Renal cortex interstitium (tissue), 11 donors: Measurements from ENCODE around the gene MMADHC. TPM values are rescaled to one million over a fixed set of nuclear protein-coding genes. Genes with fewer than 3 reads are reported as not detected.
A peak's percentile ranks its signal among the peaks of the same experiment; 100 is the strongest.

Experiments
- DNase-seq, 11 donors: peaks; one replicate each; pipeline ENCODE4 v3.0.0-alpha.2; 2013; ENCODE audit warnings: low read depth in 9 of 11, low spot score in 4 of 11; ENCODE audit errors: extremely low read depth in 1 of 11
- polyA plus RNA-seq, 3 donors: library from polyadenylated mRNA; unstranded; fragments of 120-200 nt; gene quantifications; one replicate each; pipeline ENCODE4 v1.2.1, GENCODE V29; 2013; ENCODE audit not compliant: insufficient read length in 3 of 3

Gene MMADHC
- polyA plus RNA-seq, 3 donors, result 104 to 140 (median 112) TPM

- no peak for DNase-seq
Observed at GRCh38 chr2:149603248-149603647, 15.7 kb upstream of the MMADHC start.

DNA sequence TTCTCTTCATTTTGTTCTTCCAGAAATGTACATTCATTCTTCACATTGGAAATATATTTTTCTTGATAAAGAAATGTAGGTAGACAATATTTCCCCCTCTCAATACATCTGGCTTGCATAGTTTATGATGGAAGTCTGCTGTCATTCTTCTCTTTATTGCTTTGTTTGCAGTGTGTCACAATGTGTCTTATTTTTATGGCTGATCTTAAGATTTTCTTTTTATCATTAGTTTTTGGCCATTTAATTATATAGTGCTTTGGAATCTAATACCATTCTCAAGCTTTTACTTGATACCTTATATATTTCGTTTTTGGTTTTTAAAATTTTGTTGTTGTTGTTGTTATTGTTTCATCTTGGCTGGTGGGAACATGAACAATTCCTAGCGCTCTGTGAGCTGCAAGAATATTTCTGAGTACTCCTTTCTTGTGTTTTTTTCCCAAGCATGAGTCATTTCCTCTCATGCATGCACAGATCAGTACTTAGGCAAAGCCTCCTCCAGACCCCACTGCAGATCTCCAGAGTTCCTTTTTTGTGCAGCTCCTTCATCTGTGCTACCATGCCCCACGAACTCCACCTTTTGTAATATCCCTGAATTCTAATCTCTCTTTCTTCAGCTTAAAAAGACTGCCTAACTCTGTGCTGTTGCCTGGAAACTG is 13.7 kb upstream of the MMADHC start:
- no peak for DNase-seq

DNA sequence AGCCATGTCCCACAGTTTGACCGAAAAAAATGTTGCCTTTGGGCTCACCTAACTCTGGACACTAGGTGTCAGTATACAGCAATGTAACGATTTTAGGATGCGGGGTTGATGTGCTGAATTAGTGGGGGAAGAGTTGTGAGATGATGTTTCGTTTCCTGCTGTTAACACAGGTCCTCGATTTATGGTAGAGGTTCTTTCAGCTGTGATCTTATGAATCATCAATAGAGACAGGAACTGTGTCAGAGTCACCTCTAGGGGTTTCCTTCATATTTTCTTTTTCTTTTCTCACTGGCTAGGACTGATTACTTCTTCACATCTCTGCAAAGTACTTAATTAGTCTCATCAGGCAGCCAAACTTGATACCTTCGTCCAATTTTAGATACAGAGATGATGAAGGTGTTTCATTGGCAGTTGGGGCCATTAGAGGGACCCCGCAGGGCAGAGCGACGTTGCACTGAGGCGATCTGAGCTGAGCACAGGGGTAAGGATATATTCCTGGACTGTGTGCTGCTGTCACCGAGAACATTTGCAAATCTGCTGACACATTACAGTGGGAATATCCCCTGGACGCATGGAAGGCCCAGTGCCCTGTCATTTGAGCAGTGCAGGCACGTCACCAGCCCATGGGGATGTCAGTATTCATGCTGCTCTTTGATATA is 10.2 kb upstream of the MMADHC start:
- DNase-seq, result peak; percentile 45 to 79 (median 61)

DNA sequence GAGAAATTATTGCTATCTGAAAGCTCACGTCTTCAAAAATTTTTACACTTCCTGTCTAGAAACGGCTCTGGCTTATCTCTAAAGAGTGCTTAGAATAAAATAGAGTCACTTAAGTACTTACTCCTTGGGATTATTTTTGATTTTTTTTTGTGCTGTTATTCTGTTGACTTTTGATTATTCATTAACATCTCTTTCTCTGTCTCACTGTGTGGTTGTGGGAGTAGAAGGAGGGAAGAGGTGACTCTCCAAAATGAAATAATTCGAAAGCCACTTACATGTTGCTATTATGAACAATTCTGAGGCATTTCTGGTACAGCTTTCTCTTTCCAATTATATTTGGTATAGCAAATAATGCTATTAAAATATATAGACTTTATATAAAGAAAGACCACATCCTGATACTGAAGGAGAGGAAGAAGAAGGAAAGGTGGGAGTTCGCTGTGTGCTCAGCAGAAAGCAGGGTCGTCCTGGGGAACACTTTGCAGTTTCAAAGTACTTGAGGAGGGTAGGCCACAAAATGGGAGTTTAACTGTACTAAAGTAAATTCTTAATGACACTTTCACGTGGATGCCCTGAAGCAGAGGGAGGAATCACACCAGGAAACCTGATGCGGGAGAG is 9.6 kb upstream of the MMADHC start:
- no peak for DNase-seq

DNA sequence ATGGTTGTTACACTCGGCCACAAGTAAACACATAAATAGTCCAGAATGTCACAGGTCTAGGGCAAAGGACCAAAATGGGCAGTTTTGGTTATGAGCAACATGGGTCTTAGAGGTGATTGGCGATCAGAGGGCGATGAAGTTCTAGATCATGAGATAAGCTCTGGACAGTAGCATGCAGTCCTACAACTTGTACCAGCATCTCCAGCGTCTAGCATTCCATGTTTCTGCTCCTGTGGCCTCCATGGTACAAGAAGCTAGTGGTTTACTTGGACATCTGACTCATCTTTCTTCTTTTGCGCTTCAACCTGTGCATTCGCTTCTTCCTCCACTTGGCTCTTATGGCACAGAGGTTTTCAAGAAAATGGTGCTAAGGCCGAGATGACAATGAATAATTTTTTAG is 8.9 kb upstream of the MMADHC start:
- no peak for DNase-seq

DNA sequence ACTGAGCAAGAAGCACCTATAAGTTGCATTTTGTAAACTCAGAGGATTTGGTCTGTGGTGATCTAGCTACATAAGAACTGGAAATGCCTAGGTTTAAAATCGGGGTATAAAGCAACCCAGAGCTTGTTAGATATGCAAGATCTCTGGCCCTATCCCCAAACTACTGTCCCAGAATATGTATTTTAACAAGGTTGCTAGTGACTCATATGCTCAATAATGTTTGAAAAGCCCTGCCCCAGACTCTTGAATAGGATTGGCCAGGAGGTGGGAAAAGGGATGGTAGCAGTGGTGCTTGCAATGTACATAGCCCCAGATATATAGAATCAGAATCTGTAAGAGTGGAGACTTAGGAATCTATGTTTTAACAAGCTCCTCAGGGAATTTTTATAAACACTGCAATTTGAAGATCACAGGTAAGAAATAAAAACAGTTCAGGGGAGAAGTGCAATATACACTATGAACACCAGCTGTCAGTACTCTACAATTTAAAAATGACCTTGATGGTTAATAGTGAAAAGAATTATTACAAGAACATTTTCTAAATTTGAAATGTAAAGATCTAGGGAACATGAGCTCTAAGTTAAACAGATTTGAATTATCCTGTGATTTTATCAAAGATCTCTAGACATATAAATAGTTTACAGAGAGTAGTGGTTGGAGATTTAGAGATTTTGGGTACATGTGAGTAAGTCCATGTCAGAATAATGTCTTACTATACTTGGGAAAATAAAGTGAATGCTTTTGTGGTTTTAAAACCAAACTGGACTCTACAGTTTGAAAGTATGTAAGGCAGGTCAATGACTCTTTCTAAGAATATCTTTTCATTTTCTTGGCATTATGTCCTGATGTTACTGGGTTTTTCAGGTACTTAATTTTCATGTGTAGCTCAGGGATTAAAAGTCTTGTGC is 7.7 kb upstream of the MMADHC start:
- no peak for DNase-seq

DNA sequence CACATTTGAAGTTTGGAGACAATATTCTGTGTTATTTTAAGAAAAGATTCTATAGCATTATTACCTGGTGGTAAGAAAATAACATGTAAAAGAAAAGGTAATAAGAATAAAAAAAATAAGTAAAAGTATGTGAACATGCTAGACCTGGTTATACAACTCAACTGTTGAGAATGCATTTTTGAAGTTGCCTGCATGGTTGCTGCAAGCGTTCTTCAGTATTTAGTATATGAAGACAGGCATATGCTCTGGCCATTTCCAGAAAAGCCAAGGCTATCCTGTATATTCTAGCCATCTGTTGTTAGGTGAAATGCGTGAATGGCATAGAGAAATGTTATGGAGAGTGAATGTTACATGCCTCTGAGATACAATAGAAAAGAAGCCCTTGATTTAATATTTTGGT is 6.8 kb upstream of the MMADHC start:
- no peak for DNase-seq

DNA sequence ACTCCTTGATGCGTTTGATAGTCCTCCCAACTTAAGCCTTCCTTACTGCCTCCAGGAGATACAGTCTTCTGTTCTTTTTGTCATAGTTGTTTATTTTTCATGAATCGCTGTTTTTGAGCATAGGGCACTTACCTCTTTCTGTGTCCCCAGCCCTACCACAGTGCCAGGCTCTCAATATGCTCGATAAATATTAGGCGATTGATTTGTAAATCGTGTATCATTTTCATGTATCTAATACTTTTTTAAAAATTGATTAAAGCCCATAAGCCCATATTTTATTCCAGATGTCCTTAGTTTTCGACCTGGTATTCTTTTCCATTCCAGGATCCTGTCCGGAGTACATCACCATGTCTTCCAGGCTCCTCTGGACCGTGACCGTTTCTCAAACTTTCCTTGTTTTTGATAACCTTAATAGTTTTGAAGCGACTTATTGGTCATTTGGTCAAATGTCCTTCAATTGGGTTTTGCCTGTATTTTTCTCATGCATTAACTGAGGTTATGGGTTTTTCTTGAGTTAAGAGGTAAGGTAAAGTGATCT is 444 bp upstream of the MMADHC start:
- no peak for DNase-seq

- peak in 1 of 11 donors; percentile 25 for DNase-seq
Observed at GRCh38 chr2:149586898-149587219, 716 bp downstream of the MMADHC start.

GRCh38 chr2:149586063-149586462 is 1.5 kb downstream of the MMADHC start:
- DNase-seq, result no peak

DNA sequence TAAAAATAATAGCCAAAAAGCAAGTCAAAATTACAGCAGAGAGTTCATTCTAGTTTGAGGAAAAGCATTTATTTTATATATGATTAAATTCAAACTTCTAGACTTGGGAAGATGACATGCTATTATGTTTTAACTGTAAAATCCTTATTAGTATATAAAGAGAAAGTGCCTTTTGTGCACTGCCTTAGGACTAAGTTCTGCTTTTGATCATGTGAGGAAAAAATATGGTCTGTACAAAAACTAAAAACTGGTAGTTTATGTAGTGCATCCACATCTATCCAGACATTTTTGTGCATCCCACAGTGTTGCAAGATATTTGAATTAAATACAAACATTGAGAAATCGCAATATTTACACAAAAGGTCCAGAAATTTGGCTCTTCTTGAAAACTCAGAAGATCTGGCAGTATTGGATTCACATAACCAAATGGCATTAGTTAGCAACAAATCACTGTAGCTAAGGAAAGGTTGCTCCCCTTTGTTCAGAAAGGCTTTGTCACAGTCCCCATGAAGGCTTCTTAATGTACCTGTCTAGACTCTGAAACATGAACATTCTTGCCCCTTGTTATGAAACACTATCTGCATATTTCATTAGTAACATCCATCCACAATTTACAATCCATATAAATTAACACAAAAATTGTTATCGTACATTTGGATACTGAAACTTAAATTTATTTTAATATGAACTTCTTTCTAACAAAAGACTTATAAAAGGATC is 2.2 kb downstream of the MMADHC start:
- DNase-seq, result no peak

DNA sequence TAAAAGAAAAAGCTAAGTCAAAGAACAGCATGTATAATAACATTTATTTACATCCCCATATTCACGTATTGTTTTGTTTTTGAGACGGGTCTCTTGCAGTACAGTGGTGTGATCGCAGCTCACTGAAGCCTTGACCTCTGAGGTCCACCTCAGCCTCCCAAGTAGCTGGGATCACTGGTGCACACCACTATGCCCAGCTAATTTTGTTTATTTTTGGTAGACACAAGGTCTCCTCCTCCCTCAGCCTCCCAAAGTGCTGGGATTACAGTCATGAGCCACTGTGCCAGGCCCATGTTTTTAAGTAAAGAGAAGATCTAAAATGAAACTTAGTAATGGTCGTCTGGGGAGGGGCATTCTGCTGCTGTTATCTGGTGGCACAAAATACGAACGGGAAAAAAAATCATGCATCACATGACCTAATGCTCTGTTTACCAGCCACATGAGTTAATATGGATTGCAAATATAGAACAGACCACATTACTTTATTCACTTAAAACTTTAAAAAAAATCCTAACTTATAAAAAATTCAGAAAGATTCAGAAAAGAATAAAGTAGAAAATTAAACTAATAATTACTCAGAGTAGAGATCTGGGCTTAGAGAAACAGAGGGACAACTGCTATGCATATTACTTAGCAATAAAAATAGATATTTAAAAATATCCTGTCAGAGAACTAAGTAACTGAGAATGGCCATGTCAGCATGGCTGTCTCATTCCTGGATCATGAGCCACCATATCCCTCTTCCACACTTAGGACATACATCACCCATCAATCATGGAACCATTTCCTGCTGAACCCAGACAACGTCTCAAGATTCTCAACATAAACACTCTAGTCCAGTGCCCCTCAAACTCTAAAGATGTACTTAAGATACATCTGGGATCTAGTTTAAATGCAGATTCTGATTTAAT is 7.3 kb downstream of the MMADHC start:
- no peak for DNase-seq

GRCh38 chr2:149577269-149577668 is 10.3 kb downstream of the MMADHC start:
- DNase-seq, result no peak

- no peak for DNase-seq
Observed at GRCh38 chr2:149575752-149576151, 11.8 kb downstream of the MMADHC start.

GRCh38 chr2:149575277-149575676 is 12.3 kb downstream of the MMADHC start:
- DNase-seq, result no peak

DNA sequence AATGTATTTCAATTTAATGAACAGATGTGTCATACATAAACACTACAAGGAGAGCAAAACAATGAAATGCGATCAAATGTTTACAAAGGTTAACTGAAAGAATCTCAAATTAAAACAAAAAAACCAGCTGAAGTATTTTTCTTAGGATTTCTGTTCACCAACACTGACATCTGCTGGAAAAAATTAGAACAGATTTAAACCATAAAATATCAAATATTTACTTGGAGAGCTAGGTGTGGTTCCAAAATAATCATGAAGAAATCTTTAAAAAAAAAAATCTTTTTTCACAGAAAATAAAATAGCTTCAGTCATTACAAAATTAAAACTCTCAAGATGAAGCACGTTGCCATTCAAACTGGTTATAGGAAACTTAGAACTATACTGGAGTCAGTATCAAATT is 13.8 kb downstream of the MMADHC start:
- DNase-seq, result no peak

GRCh38 chr2:149572102-149572953 is 15.2 kb downstream of the MMADHC start:
- no peak for DNase-seq
